Muscle of leg (tissue), 11 donors: ENCODE measurements around the gene BAG1. TPM values are rescaled to one million over a fixed set of nuclear protein-coding genes. Genes with fewer than 3 reads are reported as not detected.
A peak's percentile ranks its signal among the peaks of the same experiment; 100 is the strongest.

Source experiments
- DNase-seq: peaks from one replicate; pipeline ENCODE4 v3.0.0; 2013
- H3K27ac ChIP-seq: one replicate; pipeline ENCODE4 v1.5.1; 2013; ENCODE audit warnings: mild to moderate bottlenecking, low read length, control low read depth
- H3K27me3 ChIP-seq: one replicate; pipeline ENCODE4 v1.6.1; 2013; ENCODE audit warnings: low read length; ENCODE audit not compliant: control insufficient read depth, insufficient read depth
- H3K36me3 ChIP-seq: one replicate; pipeline ENCODE4 v1.6.1; 2013; ENCODE audit warnings: low read length; ENCODE audit not compliant: control insufficient read depth, insufficient read depth
- H3K4me1 ChIP-seq: one replicate; pipeline ENCODE4 v1.6.1; 2013; ENCODE audit warnings: low read length; ENCODE audit not compliant: control insufficient read depth, insufficient read depth
- H3K4me3 ChIP-seq: one replicate; pipeline ENCODE4 v1.5.1; 2013; ENCODE audit warnings: low read length, control low read depth
- H3K9me3 ChIP-seq: replicated peaks from 2 replicates; pipeline ENCODE4 v1.6.1; 2013; ENCODE audit warnings: low read depth, low read length; ENCODE audit not compliant: control insufficient read depth
- WGBS: methylation state at CpG from one replicate; pipeline ENCODE4 v1.1.5; 2013; ENCODE audit warnings: missing lambda C conversion rate; ENCODE audit not compliant: insufficient coverage; 5-methylcytosine and 5-hydroxymethylcytosine counted together
- polyA plus RNA-seq, 8 donors: library from polyadenylated mRNA; unstranded; fragments of 120-200 nt; gene quantifications; one replicate each; pipeline versions ENCODE4 v1.2.1 to v1.2.3, GENCODE V29; 2013; ENCODE audit warnings: inconsistent platforms in 1 of 8, low replicate concordance in 1 of 8; ENCODE audit not compliant: insufficient read length in 8 of 8, insufficient read depth in 1 of 8
- total RNA-seq: library from RNA; stranded (reverse); fragments of 120-200 nt; gene quantifications from one replicate; pipeline ENCODE4 v1.2.4, GENCODE V29; 2013

The BAG1 gene
- total and polyA plus RNA-seq, 9 donors = 54.1 to 94.4 (median 82.9) TPM

GRCh38 chr9:33264003-33264472 is 470 bp downstream of the BAG1 start:
- WGBS = 0% methylated on average over 36 of the region's 37 CpGs
- peak overlapping the region; percentile 88 for H3K27ac ChIP-seq
- peak overlapping the region; percentile 94 for H3K4me3 ChIP-seq
- DNase-seq = peak; percentile 70
- peaks cover 42% of the 10 kb centered on the region for H3K36me3 ChIP-seq
- no peaks in the 10 kb centered on the region for H3K9me3 ChIP-seq
- H3K27me3 ChIP-seq = no peaks in the 10 kb centered on the region
- H3K4me1 ChIP-seq = peaks cover 20% of the 10 kb centered on the region

GRCh38 chr9:33263131-33264002 is 1.1 kb downstream of the BAG1 start:
- no peaks in the 10 kb centered on the region for H3K9me3 ChIP-seq
- peaks cover 20% of the 10 kb centered on the region for H3K4me1 ChIP-seq
- peak overlapping the region; percentile 88 for H3K27ac ChIP-seq
- WGBS = 3% methylated on average over 17 of the region's 25 CpGs
- H3K27me3 ChIP-seq = no peaks in the 10 kb centered on the region
- peaks cover 47% of the 10 kb centered on the region for H3K36me3 ChIP-seq
- no peak for DNase-seq
- peak overlapping the region; percentile 94 for H3K4me3 ChIP-seq

- no peaks in the 10 kb centered on the region for H3K27me3 ChIP-seq
- H3K27ac ChIP-seq = no peak overlapping the region
- peaks cover 12% of the 10 kb centered on the region for H3K4me1 ChIP-seq
- H3K9me3 ChIP-seq = no peaks in the 10 kb centered on the region
- DNase-seq = no peak
- peaks cover 56% of the 10 kb centered on the region for H3K36me3 ChIP-seq
- H3K4me3 ChIP-seq = no peak overlapping the region
- no CpG with 5 or more reads among the region's 1 CpG for WGBS
Observed at GRCh38 chr9:33260372-33260771, 4.1 kb downstream of the BAG1 start.

- WGBS = no CpG with 5 or more reads among the region's 4 CpGs
Observed at GRCh38 chr9:33257276-33257675, 7.2 kb downstream of the BAG1 start.

GRCh38 chr9:33256236-33256635 is 8.3 kb downstream of the BAG1 start:
- Histone ChIP-seq H3K36me3 (peaks cover 68% of the 10 kb centered on the region), H3K27ac (no peak overlapping the region), H3K4me3 (no peak overlapping the region), H3K4me1 (no peaks in the 10 kb centered on the region), H3K9me3 (no peaks in the 10 kb centered on the region), H3K27me3 (no peaks in the 10 kb centered on the region)
- DNase-seq = no peak
- WGBS = no CpG with 5 or more reads among the region's 2 CpGs

More at GRCh38 chr9:33257276-33257675, 7.2 kb downstream of the BAG1 start:
- H3K27me3 ChIP-seq = no peaks in the 10 kb centered on the region
- no peak overlapping the region for H3K27ac ChIP-seq
- no peak for DNase-seq
- H3K4me3 ChIP-seq = no peak overlapping the region
- H3K4me1 ChIP-seq = no peaks in the 10 kb centered on the region
- H3K9me3 ChIP-seq = no peaks in the 10 kb centered on the region
- peaks cover 74% of the 10 kb centered on the region for H3K36me3 ChIP-seq

GRCh38 chr9:33255471-33255870 is 9.0 kb downstream of the BAG1 start:
- no peak overlapping the region for H3K27ac ChIP-seq
- no peaks in the 10 kb centered on the region for H3K4me1 ChIP-seq
- no peaks in the 10 kb centered on the region for H3K9me3 ChIP-seq
- WGBS = 83% methylated on average over 3 of the region's 4 CpGs
- no peaks in the 10 kb centered on the region for H3K27me3 ChIP-seq
- DNase-seq = no peak
- no peak overlapping the region for H3K4me3 ChIP-seq
- H3K36me3 ChIP-seq = peaks cover 66% of the 10 kb centered on the region

GRCh38 chr9:33255014-33255413 is 9.5 kb downstream of the BAG1 start:
- no peaks in the 10 kb centered on the region for H3K27me3 ChIP-seq
- H3K4me1 ChIP-seq = no peaks in the 10 kb centered on the region
- H3K27ac ChIP-seq = no peak overlapping the region
- peaks cover 66% of the 10 kb centered on the region for H3K36me3 ChIP-seq
- H3K4me3 ChIP-seq = no peak overlapping the region
- no peak for DNase-seq
- WGBS = 97% methylated on average over 8 of the region's 8 CpGs
- H3K9me3 ChIP-seq = no peaks in the 10 kb centered on the region

GRCh38 chr9:33254211-33254610 is 10.3 kb downstream of the BAG1 start:
- H3K27me3 ChIP-seq = no peaks in the 10 kb centered on the region
- no peak for DNase-seq
- 100% methylated on average over 3 of the region's 4 CpGs for WGBS
- H3K36me3 ChIP-seq = peaks cover 62% of the 10 kb centered on the region
- no peaks in the 10 kb centered on the region for H3K4me1 ChIP-seq
- H3K4me3 ChIP-seq = no peak overlapping the region
- no peaks in the 10 kb centered on the region for H3K9me3 ChIP-seq
- H3K27ac ChIP-seq = no peak overlapping the region

GRCh38 chr9:33250458-33250995 is 14.0 kb downstream of the BAG1 start:
- no peak overlapping the region for H3K27ac ChIP-seq
- peak; percentile 24 for DNase-seq
- no peak overlapping the region for H3K4me3 ChIP-seq
- H3K27me3 ChIP-seq = no peaks in the 10 kb centered on the region
- WGBS = 100% methylated on average over 1 of the region's 1 CpG
- H3K4me1 ChIP-seq = no peaks in the 10 kb centered on the region
- H3K36me3 ChIP-seq = peaks cover 34% of the 10 kb centered on the region
- no peaks in the 10 kb centered on the region for H3K9me3 ChIP-seq

- H3K27ac ChIP-seq = no peak overlapping the region
- no peaks in the 10 kb centered on the region for H3K27me3 ChIP-seq
- H3K4me1 ChIP-seq = no peaks in the 10 kb centered on the region
- no peaks in the 10 kb centered on the region for H3K9me3 ChIP-seq
- WGBS = 100% methylated on average over 1 of the region's 2 CpGs
- DNase-seq = no peak
- H3K4me3 ChIP-seq = no peak overlapping the region
- H3K36me3 ChIP-seq = peaks cover 29% of the 10 kb centered on the region
Observed at GRCh38 chr9:33249983-33250382, 14.5 kb downstream of the BAG1 start.
